ENCODE data around the gene SRP9. TPM values are rescaled to one million over a fixed set of nuclear protein-coding genes. Genes with fewer than 3 reads are reported as not detected.
"Not testable (repeated sequence)": the region's sequence is repeated elsewhere in the genome, so short reads cannot be mapped to it uniquely, and the experiment has no call there.

Gene SRP9
- total and polyA plus RNA-seq, 10 of the 15 experiments (the other 5 are each of a cell fraction or from before 2014, with no cell fraction given): 248 to 1,200 (median 514) TPM

DNA sequence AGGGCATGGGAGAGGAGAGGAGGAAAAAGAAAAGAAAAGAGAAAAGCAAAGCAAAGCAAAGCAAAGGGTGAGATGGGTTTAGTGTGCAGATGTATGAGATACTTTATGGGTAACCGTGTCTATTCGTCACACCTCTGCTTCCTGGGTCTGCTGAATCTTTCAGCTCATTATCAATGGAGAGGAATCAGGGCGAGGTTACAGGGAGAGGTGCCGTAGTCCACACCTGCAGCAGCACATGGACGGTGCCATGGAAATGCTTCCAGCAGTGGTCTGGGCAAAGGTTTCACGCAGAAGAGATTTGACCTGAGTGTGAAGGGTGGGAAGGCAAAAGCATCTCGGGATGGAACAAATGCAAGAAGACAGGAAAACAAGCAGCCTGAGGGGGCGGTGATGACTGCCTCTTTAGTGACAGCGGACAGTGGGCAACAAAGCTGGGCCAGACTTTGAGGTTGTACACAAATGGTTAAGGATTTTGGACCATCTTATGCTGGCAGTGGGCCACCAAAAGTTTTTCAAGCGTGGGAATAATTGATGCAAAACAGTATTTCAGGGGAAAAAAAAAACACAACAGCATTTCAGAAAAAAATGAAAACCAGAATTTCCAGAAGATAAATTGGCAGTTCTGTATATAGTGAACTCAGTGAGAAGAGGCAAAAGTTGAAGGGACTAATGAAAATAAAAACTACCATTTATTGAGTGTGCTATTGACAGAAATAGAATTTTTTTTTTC lies 19.5 kb upstream of the SRP9 start (continued):
- TF ChIP-seq KLF5 (IDR thresholded peaks at IDR 0.05; ENCODE audit: partially characterized antibody): no peak
- TF ChIP-seq TAF1 (IDR thresholded peaks at IDR 0.05; ENCODE audit: borderline replicate concordance, low read depth, low read length): no peak

DNA sequence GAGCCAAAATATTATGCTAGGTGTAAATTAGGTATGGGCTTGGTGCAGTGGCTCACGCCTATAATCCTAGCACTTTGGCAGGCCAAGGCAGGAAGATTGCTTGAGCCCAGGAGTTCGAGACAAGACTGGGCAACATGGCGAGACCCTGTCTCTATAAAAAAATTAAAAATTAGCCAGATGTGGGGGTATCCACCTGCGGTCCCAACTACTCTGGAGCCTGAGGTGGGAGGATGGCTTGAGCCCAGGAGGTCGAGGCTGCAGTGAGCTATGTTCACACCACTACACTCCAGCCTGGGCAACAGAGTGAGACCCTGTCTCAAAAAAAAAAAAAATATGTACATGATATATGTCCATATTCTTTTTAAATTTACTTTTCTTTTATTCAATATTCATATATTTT lies 17.7 kb upstream of the SRP9 start:
- H3K79me2 ChIP-seq (ENCODE audit: control insufficient read depth, insufficient read depth, low read length); H2AFZ ChIP-seq (ENCODE audit: control insufficient read depth, low read depth, low read length); H3K9ac ChIP-seq (ENCODE audit: control insufficient read depth, insufficient read depth, low read length); BruUV-seq (replicated peaks); DNase-seq (ENCODE audit: low read depth, low spot score); H3K27me3 ChIP-seq (replicated peaks in 1 of 2; ENCODE audit: control insufficient read depth in 2 of 2, insufficient read depth in 2 of 2, low read length in 1 of 2); H3K36me3 ChIP-seq (ENCODE audit: control insufficient read depth in 2 of 2, insufficient read depth in 2 of 2, low read length in 1 of 2); in situ Hi-C loops (cut with MboI); POLR2A ChIA-PET; ATAC-seq; RAD21 ChIA-PET (ENCODE audit: unreplicated experiment); H4K20me1 ChIP-seq (ENCODE audit: control insufficient read depth, insufficient read depth); H3K4me3 ChIP-seq; SMC1A ChIA-PET (ENCODE audit: uncharacterized antibody, unreplicated experiment); H3K27ac ChIP-seq (ENCODE audit: control insufficient read depth, insufficient read depth); H3K9me3 ChIP-seq (replicated peaks; ENCODE audit: control insufficient read depth, insufficient read depth, low read length); FAIRE-seq; H3K4me2 ChIP-seq (ENCODE audit: control insufficient read depth, insufficient read depth); H3K4me1 ChIP-seq (ENCODE audit: control insufficient read depth, insufficient read depth, low read length): not testable (repeated sequence)
- WGBS (ENCODE audit: insufficient coverage, insufficient replicate concordance, low lambda C conversion rate, missing lambda C conversion rate): 25% methylated on average over 5 of the region's 5 CpGs
- intact Hi-C loops (cut with micrococcal nuclease; ENCODE audit: unreplicated experiment): loop anchor here (5.0 kb wide), 1 partner anchor 253 kb away; no protein-coding TSS in a partner anchor
- CTCF ChIA-PET: interaction anchor here (0.6 kb wide), 1 partner anchor 554 kb away, joined by 3 read pairs; no protein-coding TSS in a partner anchor

DNA sequence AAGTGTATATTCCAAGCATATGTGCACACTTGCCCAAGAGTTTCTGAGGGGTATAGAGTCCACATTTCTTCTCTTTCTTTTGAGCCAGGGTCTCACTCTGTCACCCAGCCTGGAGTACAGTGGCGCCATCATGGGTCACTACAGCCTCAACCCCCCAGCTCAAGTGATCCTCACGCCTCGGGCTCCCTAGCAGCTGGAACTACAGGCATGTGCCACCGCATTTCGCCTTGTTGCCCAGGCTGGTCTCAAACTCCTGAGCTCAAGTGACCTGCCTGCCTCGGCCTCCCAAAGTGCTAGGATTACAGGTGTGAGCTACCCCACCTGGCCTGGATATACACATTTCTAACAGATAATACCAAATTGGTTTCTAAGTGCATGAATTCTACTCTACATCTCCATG lies 17.1 kb upstream of the SRP9 start:
- no TSS peak for BruUV-seq (replicated peaks)
- Histone ChIP-seq H3K27ac (ENCODE audit: control insufficient read depth, insufficient read depth) (no peak overlapping the region), H2AFZ (ENCODE audit: control insufficient read depth, low read depth, low read length) (no peak overlapping the region), H3K4me2 (ENCODE audit: control insufficient read depth, insufficient read depth) (no peak overlapping the region), H3K4me3 (no peak overlapping the region), H3K79me2 (ENCODE audit: control insufficient read depth, insufficient read depth, low read length) (no peaks in the 10 kb centered on the region), H3K9me3 (replicated peaks; ENCODE audit: control insufficient read depth, insufficient read depth, low read length) (no peaks in the 10 kb centered on the region), H3K36me3 (ENCODE audit: control insufficient read depth in 2 of 2, insufficient read depth in 2 of 2, low read length in 1 of 2) (no peaks in the 10 kb centered on the region), H4K20me1 (ENCODE audit: control insufficient read depth, insufficient read depth) (no peaks in the 10 kb centered on the region), H3K27me3 (replicated peaks in 1 of 2; ENCODE audit: control insufficient read depth in 2 of 2, insufficient read depth in 2 of 2, low read length in 1 of 2) (no peaks in the 10 kb centered on the region; a peak in 1 of 4 replicates), H3K4me1 (ENCODE audit: control insufficient read depth, insufficient read depth, low read length) (peaks cover 9% of the 10 kb centered on the region), H3K9ac (ENCODE audit: control insufficient read depth, insufficient read depth, low read length) (no peak overlapping the region)
- ChIA-PET RAD21 (ENCODE audit: unreplicated experiment) (no interaction called here), POLR2A (no interaction called here), SMC1A (ENCODE audit: uncharacterized antibody, unreplicated experiment) (interaction anchor here (1.1 kb wide), 1 partner anchor 15 kb away, joined by 3 read pairs; no protein-coding TSS in a partner anchor), CTCF (interaction anchor here (0.6 kb wide), 1 partner anchor 554 kb away, joined by 3 read pairs; no protein-coding TSS in a partner anchor)
- no peak for ATAC-seq
- FAIRE-seq: no peak
- in situ Hi-C loops (cut with MboI) (no loop called here), intact Hi-C loops (cut with micrococcal nuclease; ENCODE audit: unreplicated experiment) (loop anchor here (5.0 kb wide), 1 partner anchor 253 kb away; no protein-coding TSS in a partner anchor)
- DNase-seq (ENCODE audit: low read depth, low spot score): no peak
- WGBS (ENCODE audit: insufficient coverage, insufficient replicate concordance, low lambda C conversion rate, missing lambda C conversion rate): 52% methylated on average over 6 of the region's 6 CpGs
- no peak for TF ChIP-seq ATF3 (IDR thresholded peaks at IDR 0.05; ENCODE audit: borderline replicate concordance, extremely low read depth, low read depth, low read length)
- TF ChIP-seq NFIC (IDR thresholded peaks at IDR 0.05; ENCODE audit: low read depth, low read length): no peak
- no peak for TF ChIP-seq ZNF274 (IDR thresholded peaks at IDR 0.05; ENCODE audit: insufficient read depth, insufficient read length)
- no peak for TF ChIP-seq CHD4 (IDR thresholded peaks at IDR 0.05)
- TF ChIP-seq SMARCA5 (IDR thresholded peaks at IDR 0.05): no peak
- TF ChIP-seq, protein P1, sequence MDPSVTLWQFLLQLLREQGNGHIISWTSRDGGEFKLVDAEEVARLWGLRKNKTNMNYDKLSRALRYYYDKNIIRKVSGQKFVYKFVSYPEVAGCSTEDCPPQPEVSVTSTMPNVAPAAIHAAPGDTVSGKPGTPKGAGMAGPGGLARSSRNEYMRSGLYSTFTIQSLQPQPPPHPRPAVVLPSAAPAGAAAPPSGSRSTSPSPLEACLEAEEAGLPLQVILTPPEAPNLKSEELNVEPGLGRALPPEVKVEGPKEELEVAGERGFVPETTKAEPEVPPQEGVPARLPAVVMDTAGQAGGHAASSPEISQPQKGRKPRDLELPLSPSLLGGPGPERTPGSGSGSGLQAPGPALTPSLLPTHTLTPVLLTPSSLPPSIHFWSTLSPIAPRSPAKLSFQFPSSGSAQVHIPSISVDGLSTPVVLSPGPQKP (IDR thresholded peaks at IDR 0.05; ENCODE audit: low read depth, low read length): no peak
- TF ChIP-seq MXI1 (IDR thresholded peaks at IDR 0.05; ENCODE audit: low read depth, low read length): no peak
- TF ChIP-seq RFX5 (IDR thresholded peaks at IDR 0.05; ENCODE audit: low read depth, low read length): no peak
- TF ChIP-seq POU2F2 (IDR thresholded peaks at IDR 0.05; ENCODE audit: borderline replicate concordance, low read depth, low read length): no peak
- no peak for TF ChIP-seq CREM (IDR thresholded peaks at IDR 0.05; ENCODE audit: low read depth)
- no peak for TF ChIP-seq TCF3 (IDR thresholded peaks at IDR 0.05; ENCODE audit: borderline replicate concordance, insufficient read depth, low read depth, low read length)
- no peak for TF ChIP-seq TARDBP (IDR thresholded peaks at IDR 0.05; ENCODE audit: borderline replicate concordance)
- TF ChIP-seq SREBF1 (IDR thresholded peaks at IDR 0.05; ENCODE audit: low read length): no peak
